Stomach (tissue), 9 donors: ENCODE results near the gene SPO11. TPM values are rescaled to one million over a fixed set of nuclear protein-coding genes. Genes with fewer than 3 reads are reported as not detected.

ENCODE experiments used
- DNase-seq, 2 donors: peaks; one replicate each; pipeline versions ENCODE4 v3.0.0 to v3.0.0-alpha.2; 2013 to 2019
- H3K27ac ChIP-seq, 5 donors: fragments of 200-600 bp in 4 of 5; sonication (generic) in 4 of 5; one replicate each; pipeline ENCODE4 v1.5.1; 2013 to 2019; ENCODE audit warnings: mild to moderate bottlenecking in 1 of 5, moderate library complexity in 1 of 5
- H3K27me3 ChIP-seq, 3 donors: fragments of 200-600 bp; sonication (generic); one replicate each; pipeline ENCODE4 v1.5.1; 2017 to 2019; ENCODE audit warnings: mixed run types in 1 of 3
- H3K36me3 ChIP-seq, 4 donors: fragments of 200-600 bp; sonication (generic); 1 replicate in 3 of 4; 2 replicates in 1 of 4; pipeline ENCODE4 v1.5.1; 2016 to 2019
- H3K4me1 ChIP-seq, 4 donors: fragments of 200-600 bp; sonication (generic); one replicate each; pipeline ENCODE4 v1.5.1; 2016 to 2019
- H3K4me3 ChIP-seq, 4 donors: fragments of 200-600 bp; sonication (generic) in 3 of 4; one replicate each; pipeline ENCODE4 v1.5.1; 2016 to 2019; ENCODE audit warnings: mild to moderate bottlenecking in 1 of 4
- H3K9me3 ChIP-seq, 4 donors: fragments of 200-600 bp; sonication (generic); one replicate each; pipeline ENCODE4 v1.5.1; 2016 to 2019
- CTCF ChIP-seq, 7 experiments: fragments of 450-650 bp in 4 of 7; fragments of 200-600 bp in 3 of 7; sonication (generic) in 3 of 7; IDR thresholded peaks; one replicate each; pipeline ENCODE4 v1.5.1; 2016 to 2019; ENCODE audit warnings: antibody characterized with exemption in 7 of 7, control low read depth in 2 of 7, mild to moderate bottlenecking in 1 of 7
- EP300 ChIP-seq: sonication (generic); formaldehyde crosslinking; IDR thresholded peaks from one replicate; pipeline ENCODE4 v1.6.1; 2017; ENCODE audit warnings: antibody characterized with exemption
- POLR2A ChIP-seq, 4 donors: fragments of 450-650 bp; IDR thresholded peaks; one replicate each; pipeline ENCODE4 v1.6.1; 2016; ENCODE audit warnings: antibody characterized with exemption in 4 of 4, control low read depth in 2 of 4, mild to moderate bottlenecking in 1 of 4, moderate library complexity in 1 of 4
- POLR2AphosphoS5 ChIP-seq, 3 donors: sonication (generic); formaldehyde crosslinking; IDR thresholded peaks; one replicate each; pipeline ENCODE4 v1.6.1; 2016; ENCODE audit warnings: antibody characterized with exemption in 3 of 3
- WGBS, 5 donors: extraction: QIAGEN DNeasy Blood & Tissue Kit in 3 of 5; methylation state at CpG; one replicate each; pipeline versions ENCODE4 v1.1.5 to v1.1.7; 2013 to 2018; 5-methylcytosine and 5-hydroxymethylcytosine counted together
- intact Hi-C: fragments of 100-400 bp; cut with DNase I; formaldehyde crosslinking; loops from one replicate; pipeline ENCODE4 v1.15.1; 2023; ENCODE audit warnings: low total_unique reads
- polyA plus RNA-seq, 3 donors: library from polyadenylated mRNA; stranded (reverse); fragments of 200-250 nt; gene quantifications; one replicate each; pipeline ENCODE4 v1.2.3, GENCODE V29; 2013
- total RNA-seq, 5 donors: library from RNA; depleted of rRNA; stranded (reverse); fragments of >200 nt; gene quantifications; one replicate each; pipeline versions ENCODE4 v1.1.0 to v1.2.3, GENCODE V29; 2014 to 2016
- donor health status: healthy with polysubstance abuse.
- donor health status: Bipolar disorder and iron deficiency.
- donor health status: healthy.

The SPO11 gene
- total and polyA plus RNA-seq, 8 donors = not detected

GRCh38 chr20:57289391-57290177, 40.0 kb upstream of the SPO11 start:
- peaks cover 0 to 24% (median 14%) of the 10 kb centered on the region in 4 donors for H3K4me1 ChIP-seq
- peaks cover 6 to 92% (median 50%) of the 10 kb centered on the region in 3 donors for H3K27me3 ChIP-seq
- 64 to 76% (median 68%) methylated on average over 8 of the region's 8 CpGs for WGBS, 5 donors
- no peak overlapping the region for H3K4me3 ChIP-seq
- intact Hi-C loops = no loop called here
- no peaks in the 10 kb centered on the region for H3K9me3 ChIP-seq
- no peak for DNase-seq
- TF ChIP-seq CTCF (IDR thresholded peaks at IDR 0.05) (no peak), POLR2A (IDR thresholded peaks at IDR 0.05) (no peak), EP300 (no peak), POLR2AphosphoS5 (IDR thresholded peaks at IDR 0.05) (no peak)
- H3K27ac ChIP-seq = no peak overlapping the region
- no peaks in the 10 kb centered on the region for H3K36me3 ChIP-seq

GRCh38 chr20:57290178-57290484, 39.5 kb upstream of the SPO11 start:
- Histone ChIP-seq H3K4me3 (no peak overlapping the region), H3K4me1 (peaks cover 0 to 24% (median 14%) of the 10 kb centered on the region in 4 donors), H3K36me3 (no peaks in the 10 kb centered on the region), H3K27ac (no peak overlapping the region), H3K9me3 (no peaks in the 10 kb centered on the region), H3K27me3 (peaks cover 6 to 94% (median 50%) of the 10 kb centered on the region in 3 donors)
- intact Hi-C loops = no loop called here
- no peak for TF ChIP-seq POLR2A (IDR thresholded peaks at IDR 0.05)
- no peak for TF ChIP-seq EP300
- TF ChIP-seq POLR2AphosphoS5 (IDR thresholded peaks at IDR 0.05) = no peak
- no peak for TF ChIP-seq CTCF (IDR thresholded peaks at IDR 0.05)
- no peak for DNase-seq
- 81 to 95% (median 87%) methylated on average over 4 to 5 of the region's 5 CpGs for WGBS, 5 donors

- no peak overlapping the region for H3K27ac ChIP-seq
- 43 to 59% (median 54%) methylated on average over 10 of the region's 10 CpGs for WGBS, 5 donors
- H3K4me1 ChIP-seq = peaks cover 0 to 24% (median 14%) of the 10 kb centered on the region in 4 donors
- intact Hi-C loops = no loop called here
- TF ChIP-seq EP300 = no peak
- no peak for TF ChIP-seq POLR2AphosphoS5 (IDR thresholded peaks at IDR 0.05)
- no peak for TF ChIP-seq CTCF (IDR thresholded peaks at IDR 0.05)
- TF ChIP-seq POLR2A (IDR thresholded peaks at IDR 0.05) = no peak
- DNase-seq = no peak
- H3K36me3 ChIP-seq = no peaks in the 10 kb centered on the region
- H3K9me3 ChIP-seq = no peaks in the 10 kb centered on the region
- H3K27me3 ChIP-seq = peaks cover 6 to 95% (median 48%) of the 10 kb centered on the region in 3 donors
- no peak overlapping the region for H3K4me3 ChIP-seq
Measured at GRCh38 chr20:57291003-57291402, 38.6 kb upstream of the SPO11 start.

- intact Hi-C loops = no loop called here
- no peak for TF ChIP-seq POLR2AphosphoS5 (IDR thresholded peaks at IDR 0.05)
- no peak for TF ChIP-seq CTCF (IDR thresholded peaks at IDR 0.05)
- no peak for TF ChIP-seq EP300
- no peak for TF ChIP-seq POLR2A (IDR thresholded peaks at IDR 0.05)
- Histone ChIP-seq H3K4me3 (no peak overlapping the region), H3K4me1 (peaks cover 0 to 24% (median 14%) of the 10 kb centered on the region in 4 donors), H3K9me3 (no peaks in the 10 kb centered on the region), H3K27me3 (peaks cover 6 to 93% (median 44%) of the 10 kb centered on the region in 3 donors), H3K27ac (no peak overlapping the region), H3K36me3 (no peaks in the 10 kb centered on the region)
- WGBS, 5 donors = 79 to 89% (median 87%) methylated on average over 5 to 6 of the region's 6 CpGs
- no peak for DNase-seq
Measured at GRCh38 chr20:57291694-57292093, 37.9 kb upstream of the SPO11 start.
